Type B pancreatic cell (in vitro differentiated cells): ENCODE data around the gene DCST2. TPM values are rescaled to one million over a fixed set of nuclear protein-coding genes. Genes with fewer than 3 reads are reported as not detected.
A peak's percentile ranks its signal among the peaks of the same experiment; 100 is the strongest.

ENCODE experiments used
- DNase-seq: peaks from one replicate; pipeline ENCODE4 v3.0.0; 2021; ENCODE audit warnings: mixed read lengths; ENCODE audit not compliant: unreplicated experiment; ENCODE audit errors: extremely low spot score
- H3K27ac Mint-ChIP-seq: 2 replicates; pipeline ENCODE4 v1.8.0; 2021; ENCODE audit warnings: mild to moderate bottlenecking, mixed read lengths
- H3K27me3 Mint-ChIP-seq: 2 replicates; pipeline ENCODE4 v1.8.0; 2021; ENCODE audit warnings: mixed read lengths
- H3K36me3 Mint-ChIP-seq: 2 replicates; pipeline ENCODE4 v1.8.0; 2021; ENCODE audit warnings: mixed read lengths
- H3K4me1 Mint-ChIP-seq: one replicate; pipeline ENCODE4 v1.8.0; 2021; ENCODE audit warnings: mixed read lengths; ENCODE audit not compliant: unreplicated experiment
- H3K4me3 Mint-ChIP-seq: 2 replicates; pipeline ENCODE4 v1.8.0; 2021; ENCODE audit warnings: mild to moderate bottlenecking, mixed read lengths
- H3K9me3 Mint-ChIP-seq: 2 replicates; pipeline ENCODE4 v1.8.0; 2021; ENCODE audit warnings: mixed read lengths
- CTCF ChIP-seq: fragments of 200-600 bp; sonication (generic); conservative IDR thresholded peaks from 2 replicates; pipeline ENCODE4 v1.5.0; 2021; ENCODE audit warnings: antibody characterized with exemption, mild to moderate bottlenecking
- total RNA-seq: library from RNA; stranded (reverse); gene quantifications from 2 replicates; pipeline ENCODE4 v1.2.1, GENCODE V29; 2021; ENCODE audit warnings: low replicate concordance

DCST2 gene
- total RNA-seq, 1 donor from 2014 or later = 2.4 TPM

- no peaks in the 10 kb centered on the region for H3K36me3 Mint-ChIP-seq
- no peaks in the 10 kb centered on the region for H3K9me3 Mint-ChIP-seq
- H3K4me3 Mint-ChIP-seq = no peak overlapping the region
- H3K4me1 Mint-ChIP-seq = peaks cover 11% of the 10 kb centered on the region
- no peak for DNase-seq
- H3K27ac Mint-ChIP-seq = peak overlapping the region; percentile 19
- H3K27me3 Mint-ChIP-seq = peaks cover 7% of the 10 kb centered on the region
- TF ChIP-seq CTCF = no peak
Measured at GRCh38 chr1:155043301-155043702, 9.7 kb upstream of the DCST2 start.

DNA sequence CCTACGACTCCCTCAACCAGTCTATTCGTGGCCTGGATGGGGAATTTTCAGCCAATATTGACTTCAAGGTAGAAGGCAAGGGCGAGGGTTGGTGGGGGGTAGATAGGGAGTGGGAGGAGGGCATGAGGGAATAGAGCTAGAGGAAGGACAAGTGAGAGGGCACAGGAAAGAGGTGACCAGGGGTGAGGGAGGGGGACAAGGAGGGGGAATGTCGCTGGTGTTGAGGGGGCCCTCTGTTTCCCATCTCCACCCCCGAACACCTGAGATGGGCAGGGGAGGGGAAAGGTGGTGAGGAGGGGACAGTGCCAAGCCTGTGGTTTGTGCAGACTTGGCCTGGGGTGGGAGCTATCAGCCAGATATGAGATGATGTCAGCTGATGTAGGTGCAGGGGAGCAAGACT lies 9.2 kb upstream of the DCST2 start:
- Mint-ChIP-seq H3K27ac (no peak overlapping the region), H3K27me3 (peaks cover 7% of the 10 kb centered on the region), H3K36me3 (no peaks in the 10 kb centered on the region), H3K4me3 (no peak overlapping the region), H3K9me3 (no peaks in the 10 kb centered on the region), H3K4me1 (peaks cover 11% of the 10 kb centered on the region)
- DNase-seq = no peak
- no peak for TF ChIP-seq CTCF

- H3K4me1 Mint-ChIP-seq = peaks cover 11% of the 10 kb centered on the region
- no peak for DNase-seq
- H3K9me3 Mint-ChIP-seq = no peaks in the 10 kb centered on the region
- no peaks in the 10 kb centered on the region for H3K36me3 Mint-ChIP-seq
- peaks cover 7% of the 10 kb centered on the region for H3K27me3 Mint-ChIP-seq
- no peak overlapping the region for H3K4me3 Mint-ChIP-seq
- H3K27ac Mint-ChIP-seq = no peak overlapping the region
- TF ChIP-seq CTCF = no peak
Measured at GRCh38 chr1:155040358-155041093, 6.9 kb upstream of the DCST2 start.

GRCh38 chr1:155039308-155039669 lies 5.7 kb upstream of the DCST2 start:
- Mint-ChIP-seq H3K4me1 (peaks cover under 1% of the 10 kb centered on the region), H3K36me3 (no peaks in the 10 kb centered on the region), H3K27me3 (peaks cover 7% of the 10 kb centered on the region), H3K27ac (no peak overlapping the region), H3K9me3 (no peaks in the 10 kb centered on the region), H3K4me3 (no peak overlapping the region)
- no peak for TF ChIP-seq CTCF
- DNase-seq = no peak

- Mint-ChIP-seq H3K9me3 (no peaks in the 10 kb centered on the region), H3K4me3 (no peak overlapping the region), H3K4me1 (no peaks in the 10 kb centered on the region), H3K27ac (peak overlapping the region; percentile 44), H3K36me3 (no peaks in the 10 kb centered on the region), H3K27me3 (peaks cover 7% of the 10 kb centered on the region)
- TF ChIP-seq CTCF = no peak
- DNase-seq = no peak
Measured at GRCh38 chr1:155038602-155039307, 5.2 kb upstream of the DCST2 start.
